GM21717 (cell line): ENCODE results near the gene ISLR2.

Experiments used
- ATAC-seq: cut with Tn5 transposase; IDR thresholded peaks from one replicate; pipeline ENCODE4 v1.9.1; 2021; ENCODE audit warnings: mild to moderate bottlenecking, moderate library complexity; ENCODE audit not compliant: unreplicated experiment

Gene ISLR2

DNA sequence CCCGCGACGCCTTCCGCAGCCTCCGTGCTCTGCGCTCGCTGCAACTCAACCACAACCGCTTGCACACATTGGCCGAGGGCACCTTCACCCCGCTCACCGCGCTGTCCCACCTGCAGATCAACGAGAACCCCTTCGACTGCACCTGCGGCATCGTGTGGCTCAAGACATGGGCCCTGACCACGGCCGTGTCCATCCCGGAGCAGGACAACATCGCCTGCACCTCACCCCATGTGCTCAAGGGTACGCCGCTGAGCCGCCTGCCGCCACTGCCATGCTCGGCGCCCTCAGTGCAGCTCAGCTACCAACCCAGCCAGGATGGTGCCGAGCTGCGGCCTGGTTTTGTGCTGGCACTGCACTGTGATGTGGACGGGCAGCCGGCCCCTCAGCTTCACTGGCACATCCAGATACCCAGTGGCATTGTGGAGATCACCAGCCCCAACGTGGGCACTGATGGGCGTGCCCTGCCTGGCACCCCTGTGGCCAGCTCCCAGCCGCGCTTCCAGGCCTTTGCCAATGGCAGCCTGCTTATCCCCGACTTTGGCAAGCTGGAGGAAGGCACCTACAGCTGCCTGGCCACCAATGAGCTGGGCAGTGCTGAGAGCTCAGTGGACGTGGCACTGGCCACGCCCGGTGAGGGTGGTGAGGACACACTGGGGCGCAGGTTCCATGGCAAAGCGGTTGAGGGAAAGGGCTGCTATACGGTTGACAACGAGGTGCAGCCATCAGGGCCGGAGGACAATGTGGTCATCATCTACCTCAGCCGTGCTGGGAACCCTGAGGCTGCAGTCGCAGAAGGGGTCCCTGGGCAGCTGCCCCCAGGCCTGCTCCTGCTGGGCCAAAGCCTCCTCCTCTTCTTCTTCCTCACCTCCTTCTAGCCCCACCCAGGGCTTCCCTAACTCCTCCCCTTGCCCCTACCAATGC, 45.1 kb downstream of the ISLR2 start:
- ATAC-seq: no peak

DNA sequence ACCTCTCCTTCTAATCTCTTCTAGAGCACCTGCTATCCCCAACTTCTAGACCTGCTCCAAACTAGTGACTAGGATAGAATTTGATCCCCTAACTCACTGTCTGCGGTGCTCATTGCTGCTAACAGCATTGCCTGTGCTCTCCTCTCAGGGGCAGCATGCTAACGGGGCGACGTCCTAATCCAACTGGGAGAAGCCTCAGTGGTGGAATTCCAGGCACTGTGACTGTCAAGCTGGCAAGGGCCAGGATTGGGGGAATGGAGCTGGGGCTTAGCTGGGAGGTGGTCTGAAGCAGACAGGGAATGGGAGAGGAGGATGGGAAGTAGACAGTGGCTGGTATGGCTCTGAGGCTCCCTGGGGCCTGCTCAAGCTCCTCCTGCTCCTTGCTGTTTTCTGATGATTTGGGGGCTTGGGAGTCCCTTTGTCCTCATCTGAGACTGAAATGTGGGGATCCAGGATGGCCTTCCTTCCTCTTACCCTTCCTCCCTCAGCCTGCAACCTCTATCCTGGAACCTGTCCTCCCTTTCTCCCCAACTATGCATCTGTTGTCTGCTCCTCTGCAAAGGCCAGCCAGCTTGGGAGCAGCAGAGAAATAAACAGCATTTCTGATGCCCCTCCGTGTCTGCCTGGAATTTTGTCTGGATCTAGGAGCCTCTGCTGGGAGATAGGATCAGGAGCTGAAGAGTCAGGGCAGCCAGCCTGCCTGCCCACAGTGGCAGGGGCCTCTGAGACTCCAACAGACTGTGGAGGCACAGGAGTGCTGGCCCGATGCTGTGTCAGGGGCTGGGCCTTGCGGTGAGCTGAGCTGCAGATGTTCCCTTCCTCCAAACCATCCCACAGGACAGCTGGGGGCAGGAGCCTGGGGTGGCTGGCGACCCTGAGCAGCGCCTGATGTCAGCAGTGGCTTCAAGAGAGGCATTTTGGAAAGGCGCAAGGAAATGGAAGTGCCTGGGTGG, 46.2 kb downstream of the ISLR2 start:
- no peak for ATAC-seq

- no peak for ATAC-seq
Observed at GRCh38 chr15:74178326-74179100, 48.1 kb downstream of the ISLR2 start.

DNA sequence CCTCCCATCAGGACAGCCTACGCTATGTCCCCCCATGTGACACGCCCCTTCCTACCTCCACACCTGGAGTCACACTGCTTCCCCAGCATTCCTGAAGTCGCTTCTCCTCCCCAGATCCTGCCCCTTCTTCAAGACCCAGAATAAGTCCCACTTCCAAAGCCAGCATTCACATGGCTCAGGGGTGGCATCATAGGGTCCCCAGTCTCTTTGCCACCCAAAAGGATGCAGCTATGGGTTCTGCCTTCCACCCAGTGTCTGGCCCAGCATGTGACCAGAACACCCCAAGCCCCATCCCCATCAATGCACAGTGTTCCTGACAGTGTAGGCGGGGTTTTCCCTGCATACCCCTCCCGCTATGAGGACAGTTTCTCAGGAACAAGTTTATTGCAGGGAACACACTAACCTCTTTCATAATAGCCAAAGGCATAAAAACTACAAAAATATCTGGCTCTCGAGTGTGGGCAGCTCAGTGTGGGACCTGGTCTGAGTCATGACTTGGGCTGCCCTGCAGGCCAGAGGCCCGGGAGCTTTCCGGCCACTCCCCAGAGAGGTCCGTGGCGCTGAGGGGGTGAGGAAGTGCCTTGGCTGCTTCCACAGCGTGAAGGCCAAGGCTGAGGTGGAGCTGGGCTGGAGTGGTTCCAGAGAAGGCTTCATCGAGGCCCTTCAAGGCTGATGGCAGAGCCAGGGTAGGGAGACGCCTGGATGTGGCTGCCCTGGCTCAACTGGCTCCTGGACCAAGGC, 48.9 kb downstream of the ISLR2 start:
- ATAC-seq: no peak

- ATAC-seq: no peak
Observed at GRCh38 chr15:74179983-74180880, 49.8 kb downstream of the ISLR2 start.

GRCh38 chr15:74180881-74181602, 50.7 kb downstream of the ISLR2 start:
- no peak for ATAC-seq

GRCh38 chr15:74182131-74182530, 51.7 kb downstream of the ISLR2 start:
- ATAC-seq: no peak

DNA sequence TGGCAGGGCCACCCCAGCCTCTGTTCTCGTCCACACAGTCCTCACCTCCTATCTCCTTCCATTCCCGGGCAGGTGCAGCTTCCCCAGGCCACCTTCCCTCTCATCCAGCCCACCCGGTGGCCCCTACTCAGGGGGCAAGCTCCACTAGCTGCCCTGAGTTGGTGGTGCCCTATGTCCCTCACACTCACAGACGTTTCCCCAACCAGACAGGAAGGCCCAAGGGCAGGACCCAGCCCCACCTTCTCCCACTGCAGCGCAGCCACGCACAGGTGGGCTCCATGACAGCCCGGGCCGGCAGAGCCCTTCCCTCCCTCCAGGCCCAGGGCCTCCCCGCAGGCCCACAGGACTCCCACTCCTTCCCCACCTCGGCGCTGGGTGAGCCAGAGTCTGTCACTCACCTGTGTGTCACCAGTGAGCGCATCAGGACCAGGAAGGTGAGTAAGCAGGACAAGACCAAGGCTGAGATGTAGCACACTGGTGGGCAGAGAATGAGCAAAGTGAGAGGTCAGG, 54.3 kb downstream of the ISLR2 start:
- no peak for ATAC-seq

- no peak for ATAC-seq
Observed at GRCh38 chr15:74185710-74186348, 55.4 kb downstream of the ISLR2 start.
